Activated CD4-positive, alpha-beta T cell treated with anti-CD3 and anti-CD28 coated beads, Interleukin-10, Interleukin-2, amounts not matched to agents 100 ng/mL and 50 ng/mL, durations not matched to agents 16 hours and 8 hours (primary cell): ENCODE results near the gene KRT84.
"Not testable (repeated sequence)": the region's sequence is repeated elsewhere in the genome, so short reads cannot be mapped to it uniquely, and the experiment has no call there.

ENCODE experiments used
- DNase-seq: peaks from one replicate; pipeline ENCODE4 v3.0.0-alpha.2; 2020

The KRT84 gene

DNA sequence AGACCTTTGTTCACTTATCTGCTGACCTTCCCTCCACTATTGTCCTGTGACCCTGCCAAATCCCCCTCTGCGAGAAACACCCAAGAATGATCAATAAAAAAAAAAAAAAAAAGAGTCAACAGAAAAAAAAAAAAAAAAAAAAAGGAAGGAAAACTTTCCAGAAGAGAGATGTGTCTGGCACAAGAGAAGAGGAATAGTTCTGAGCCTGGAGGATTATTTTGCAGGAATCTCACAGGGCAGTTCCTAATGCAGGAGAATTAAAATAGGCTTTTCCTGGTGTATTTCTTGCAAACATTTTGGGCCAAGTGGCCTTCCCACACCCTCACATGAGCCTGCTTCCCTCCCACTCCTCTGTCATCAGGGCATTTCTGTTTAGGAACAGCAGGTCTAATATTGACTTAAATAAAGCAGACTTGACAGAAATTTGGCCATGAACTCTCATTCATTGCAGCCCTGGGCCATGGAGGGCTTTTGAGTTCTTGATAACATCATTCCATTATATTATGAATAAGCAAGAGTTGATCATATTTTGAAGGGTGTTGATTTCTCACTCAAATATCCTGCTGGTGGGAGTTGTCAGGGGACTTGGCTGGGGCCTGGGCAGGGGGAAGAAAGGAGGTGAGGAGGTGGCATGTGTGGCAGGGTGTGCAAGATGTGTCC is 25.3 kb upstream of the KRT84 start:
- DNase-seq = not testable (repeated sequence)

- DNase-seq = no peak
These were observed 22.5 kb upstream of the KRT84 start for GRCh38 chr12:52407918-52408317.

DNA sequence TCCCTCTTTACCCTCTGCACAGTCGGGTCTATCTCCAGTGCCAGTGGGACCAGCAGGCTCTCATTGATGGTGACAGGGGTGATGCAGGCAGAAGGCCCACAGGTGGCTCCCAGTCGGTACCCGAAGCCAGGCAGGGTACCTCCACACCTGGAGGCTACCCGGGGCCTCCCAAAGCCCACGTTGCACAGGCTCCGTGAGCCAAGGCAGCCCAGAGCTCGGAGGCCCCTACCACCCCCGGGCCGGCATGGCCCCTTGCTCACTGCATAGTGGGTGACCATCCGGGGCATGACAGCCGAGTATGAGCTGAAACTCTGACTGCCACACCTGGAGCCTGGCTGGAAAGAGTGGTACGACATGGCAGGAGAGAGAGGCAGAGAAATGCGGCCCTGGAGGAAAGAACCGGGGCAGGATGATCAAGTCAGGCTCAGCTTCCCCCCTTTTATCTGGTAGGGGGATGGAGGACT is 20.5 kb upstream of the KRT84 start, which contains the start of gene KRT82:
KRT82 (minus strand) TSS at position 414 of the 464 bp plus-strand sequence; CDS start at position 356, 58 bp downstream.
- no peak for DNase-seq

DNA sequence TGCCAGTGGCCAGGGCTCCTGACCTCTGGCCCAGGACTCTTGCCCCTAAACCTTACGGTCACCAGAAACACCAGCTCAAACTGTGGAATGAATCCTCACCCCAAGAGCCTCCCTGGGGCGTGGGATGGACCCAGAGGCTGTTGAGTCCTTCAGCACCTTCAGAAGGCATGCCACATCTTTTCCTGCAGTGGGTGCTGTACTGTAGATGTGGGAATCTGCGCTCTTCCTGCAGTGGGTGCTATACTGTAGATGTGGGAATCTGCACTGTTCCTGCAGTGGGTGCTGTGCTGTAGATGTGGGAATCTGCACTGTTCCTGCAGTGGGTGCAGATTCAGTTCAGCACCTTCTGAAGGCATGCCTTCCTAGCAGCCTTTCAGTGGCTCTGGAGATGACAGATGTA is 19.5 kb upstream of the KRT84 start:
- DNase-seq = no peak

DNA sequence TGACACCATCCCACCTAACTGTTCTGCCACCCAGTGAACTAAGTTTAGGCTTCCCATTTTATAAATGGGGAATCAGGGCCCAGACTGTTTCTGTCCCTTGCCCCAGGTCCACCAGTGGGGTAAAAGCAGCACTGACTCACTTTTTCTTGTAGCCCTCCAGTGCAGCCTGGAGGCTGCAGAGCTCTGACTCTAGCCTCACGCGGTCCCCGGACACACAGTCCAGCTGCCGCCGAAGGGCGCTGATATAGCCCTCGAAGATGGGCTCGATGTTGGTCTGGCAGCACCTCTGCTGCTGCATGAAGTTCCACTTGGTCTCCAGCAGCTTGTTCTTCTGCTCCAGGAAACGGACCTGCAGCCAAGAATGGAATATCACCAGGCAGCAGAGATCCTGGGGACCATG is 18.1 kb upstream of the KRT84 start:
- no peak for DNase-seq

DNA sequence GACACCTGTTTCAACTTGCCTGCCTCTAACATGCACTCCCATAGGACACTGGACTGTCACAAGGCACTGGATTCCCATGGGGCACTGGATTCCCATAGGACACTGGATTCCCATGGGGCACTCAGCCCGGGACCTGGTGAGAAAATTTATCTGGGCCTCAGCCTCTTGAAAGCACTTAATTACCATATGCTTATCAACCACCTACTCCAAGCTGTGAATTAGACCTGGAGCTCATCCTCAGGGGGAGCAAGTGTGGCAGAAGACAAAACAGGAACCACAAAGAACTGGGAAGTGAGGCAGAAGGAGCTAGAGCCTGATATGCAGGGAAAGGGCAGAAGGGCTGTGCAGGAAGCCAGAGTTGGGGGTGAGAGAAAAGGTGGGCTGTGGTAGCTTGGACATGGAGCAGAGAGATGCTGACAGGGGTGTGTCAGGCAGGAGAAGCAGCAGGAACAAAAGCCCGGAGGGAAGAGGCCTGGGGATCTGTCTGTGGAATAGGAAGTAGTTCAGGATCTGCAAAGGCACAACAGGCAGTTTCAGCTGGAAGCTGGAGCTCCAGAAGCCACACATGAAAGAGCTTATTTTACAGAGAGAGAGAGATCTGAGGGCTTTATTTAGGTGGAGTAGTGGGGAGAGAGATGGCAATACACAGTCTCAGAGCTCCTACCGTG is 17.6 kb upstream of the KRT84 start:
- no peak for DNase-seq

DNA sequence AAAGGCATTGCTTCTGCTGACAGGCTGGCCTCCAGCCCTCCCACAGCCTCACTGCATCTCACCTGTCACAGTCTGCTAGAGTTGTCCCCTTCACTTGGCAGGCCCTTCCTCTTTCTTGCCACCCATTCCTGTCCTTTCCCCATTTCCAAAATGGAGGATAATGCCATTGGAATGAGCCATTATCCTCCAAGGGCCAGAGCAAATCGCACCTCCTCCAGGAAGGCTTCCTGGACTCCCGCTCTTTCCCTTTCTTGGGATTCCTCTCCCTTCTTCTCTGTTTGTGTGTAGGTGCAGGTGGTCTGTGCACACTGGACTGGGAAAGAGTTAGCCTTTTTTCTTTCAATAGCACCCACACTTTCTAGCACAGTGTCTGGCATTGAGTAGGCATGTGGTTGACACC is 16.9 kb upstream of the KRT84 start:
- no peak for DNase-seq

DNA sequence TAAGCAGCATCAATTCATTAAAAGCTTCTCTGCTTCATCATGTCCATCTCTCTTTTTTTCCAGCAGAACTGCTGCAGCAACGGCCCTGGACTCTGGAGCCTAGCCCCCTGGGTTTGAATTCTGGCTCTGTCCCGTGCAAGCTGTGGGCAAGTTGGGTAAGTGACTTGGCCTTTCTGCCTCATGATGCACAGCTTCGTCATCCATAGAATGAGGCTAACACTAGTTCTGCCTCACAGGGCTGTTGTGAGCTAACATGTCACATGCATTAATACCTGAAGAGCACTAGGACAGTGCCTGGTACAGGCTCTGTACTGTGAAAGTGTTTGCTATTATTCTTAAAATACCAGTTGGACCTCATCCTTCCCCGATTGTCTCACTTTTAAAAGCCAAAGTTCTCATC is 16.5 kb upstream of the KRT84 start:
- no peak for DNase-seq

- DNase-seq = no peak
These were observed 16.1 kb upstream of the KRT84 start for GRCh38 chr12:52401526-52401925.

DNA sequence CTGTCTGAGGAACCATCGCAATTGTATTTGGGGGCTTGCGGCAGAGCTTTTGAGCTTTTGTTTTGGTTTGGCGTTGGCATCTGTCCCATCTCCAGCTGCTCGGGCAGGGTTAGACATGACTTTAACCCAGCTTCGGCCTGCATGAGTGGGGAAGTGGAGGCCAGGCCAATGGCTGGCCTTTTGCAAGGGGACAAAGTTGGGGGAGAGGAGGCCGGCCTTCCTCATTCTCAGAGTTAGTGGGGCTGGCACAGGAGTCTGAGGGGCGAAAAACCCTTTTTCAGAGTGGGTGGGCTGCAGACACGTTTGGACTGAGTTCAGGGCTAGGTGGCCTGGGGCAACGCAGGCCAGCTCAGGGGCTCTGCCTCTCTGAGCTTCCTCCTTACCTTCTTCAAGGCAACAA is 15.5 kb upstream of the KRT84 start:
- no peak for DNase-seq

DNA sequence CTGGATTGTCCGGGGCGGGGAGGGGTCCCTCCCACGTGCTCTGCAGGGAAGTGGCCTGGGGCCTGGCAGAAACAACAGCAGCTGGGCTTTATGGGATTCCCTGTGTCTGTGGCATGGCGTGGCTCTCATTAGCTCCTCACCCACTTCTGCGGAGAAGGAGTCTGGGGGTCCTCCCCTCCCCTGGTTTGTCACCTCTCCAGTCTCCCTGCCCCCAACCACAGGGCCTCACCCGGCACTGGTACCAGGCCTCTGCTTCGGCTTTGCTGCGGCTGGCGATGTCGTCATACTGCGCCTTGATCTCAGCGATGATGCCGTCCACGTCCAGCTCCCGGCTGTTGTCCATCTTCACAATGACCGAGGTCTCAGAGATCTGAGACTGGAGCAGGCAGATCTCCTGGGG is 14.3 kb upstream of the KRT84 start:
- no peak for DNase-seq

DNA sequence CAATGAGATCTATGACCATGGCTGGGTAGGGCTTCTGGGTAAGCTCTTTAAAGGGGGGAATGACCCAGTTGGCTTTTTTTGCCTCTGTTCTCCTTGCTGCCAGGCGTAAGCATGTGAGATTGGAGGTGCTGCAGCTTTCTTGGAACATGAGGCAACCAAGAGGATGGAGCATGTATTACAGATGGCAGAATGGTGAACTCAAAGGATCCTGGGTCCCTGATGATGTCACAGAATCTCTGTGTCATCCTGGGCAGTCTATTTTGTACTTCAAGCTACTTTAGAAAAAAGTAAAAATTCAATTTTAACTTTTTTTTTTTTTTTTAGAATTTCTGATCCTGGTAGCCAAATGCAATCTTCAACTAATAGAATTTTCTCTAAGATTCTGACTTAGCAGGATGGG is 12.7 kb upstream of the KRT84 start:
- no peak for DNase-seq

- no peak for DNase-seq
These were observed 11.2 kb upstream of the KRT84 start for GRCh38 chr12:52396656-52397055.

GRCh38 chr12:52395761-52396434 is 10.4 kb upstream of the KRT84 start:
- DNase-seq = peak; percentile 6

GRCh38 chr12:52394836-52395405 is 9.5 kb upstream of the KRT84 start:
- DNase-seq = no peak

DNA sequence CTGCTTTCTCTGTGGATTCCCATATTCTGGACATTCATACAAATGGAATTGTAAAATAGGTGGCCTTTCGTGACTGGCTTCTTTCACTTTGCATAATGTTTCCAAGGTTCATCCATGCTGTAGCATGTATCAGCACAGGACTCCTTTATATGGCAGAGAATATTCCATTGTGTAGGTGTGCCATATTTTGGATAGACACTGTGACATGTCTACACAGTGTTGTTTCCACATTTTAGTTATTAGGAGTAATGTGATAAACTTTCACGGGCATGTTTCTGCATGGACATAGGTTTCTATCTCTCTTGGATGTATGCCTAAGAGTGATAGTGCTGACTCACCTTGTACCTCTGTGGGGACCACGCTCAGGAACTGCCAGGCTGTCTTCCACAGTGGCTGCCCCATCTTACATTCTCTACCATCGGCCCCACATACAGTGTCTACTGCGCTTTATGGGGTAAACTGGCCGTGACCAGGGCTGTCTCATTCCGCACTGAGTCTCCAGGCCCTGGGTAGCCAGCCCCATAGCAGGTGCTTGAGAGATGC is 7.1 kb upstream of the KRT84 start:
- no peak for DNase-seq

DNA sequence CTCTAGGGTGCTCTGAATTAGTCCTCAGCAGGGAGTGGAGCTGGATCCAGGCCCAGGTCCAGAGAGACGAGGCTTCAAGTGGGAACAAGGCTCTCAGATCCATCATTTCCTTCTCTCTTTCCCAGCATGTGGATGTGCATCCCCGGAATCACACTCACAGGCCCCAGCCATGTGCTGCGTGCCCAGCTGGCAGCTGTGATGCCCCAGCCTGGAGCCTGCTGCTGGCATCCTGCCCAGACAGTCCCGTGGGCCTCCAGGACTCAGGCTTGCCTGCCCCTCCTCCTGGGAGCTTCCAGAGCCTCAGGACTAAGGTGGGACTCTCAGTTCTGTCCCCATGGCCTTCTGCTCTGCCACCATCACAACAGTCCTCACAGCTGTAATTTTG is 6.2 kb upstream of the KRT84 start:
- DNase-seq = no peak

GRCh38 chr12:52390739-52391617 is 5.5 kb upstream of the KRT84 start:
- DNase-seq = no peak

DNA sequence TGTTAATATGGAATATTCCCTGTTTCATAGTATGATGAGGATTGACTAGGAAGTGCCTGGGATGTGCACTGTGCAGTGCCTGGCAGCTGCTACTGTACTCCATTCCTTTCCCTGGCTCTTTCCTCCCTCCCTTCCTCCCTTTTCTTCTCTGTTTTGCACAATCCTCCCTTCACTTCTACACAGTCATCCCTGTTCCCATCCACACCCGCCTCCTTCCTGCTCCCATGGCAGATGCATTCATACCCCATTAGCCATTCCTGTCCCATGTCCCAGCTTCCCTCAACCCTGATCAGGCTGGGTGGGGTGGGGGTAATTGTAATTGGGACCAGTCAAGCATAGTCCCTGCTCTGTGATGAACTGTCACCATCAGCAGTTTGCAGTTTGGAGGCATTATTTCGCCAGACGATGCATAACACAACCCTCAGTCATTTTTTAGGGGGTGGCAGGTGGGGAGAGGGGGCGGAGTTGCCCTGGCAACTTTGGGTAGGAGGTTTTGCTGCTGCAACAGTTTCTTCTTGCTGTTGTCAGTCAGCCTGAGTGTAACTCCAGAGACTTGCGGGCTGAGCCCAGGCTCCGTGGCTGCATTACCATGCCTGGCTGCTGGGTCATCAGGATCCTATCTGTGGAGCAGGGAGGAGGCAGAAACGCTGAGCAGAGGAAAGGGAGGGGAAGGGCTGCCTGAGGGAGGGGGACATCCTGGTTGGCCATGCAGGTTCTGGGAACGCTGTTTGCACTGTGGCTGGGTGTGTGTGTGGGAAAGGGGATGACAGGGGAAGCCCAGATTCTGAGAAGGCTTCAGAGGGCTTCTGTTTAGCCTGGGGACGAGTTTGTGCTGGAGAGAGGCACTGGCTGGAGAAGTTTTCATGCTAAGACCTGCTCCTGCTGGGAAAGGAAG is 4.1 kb upstream of the KRT84 start:
- DNase-seq = no peak

DNA sequence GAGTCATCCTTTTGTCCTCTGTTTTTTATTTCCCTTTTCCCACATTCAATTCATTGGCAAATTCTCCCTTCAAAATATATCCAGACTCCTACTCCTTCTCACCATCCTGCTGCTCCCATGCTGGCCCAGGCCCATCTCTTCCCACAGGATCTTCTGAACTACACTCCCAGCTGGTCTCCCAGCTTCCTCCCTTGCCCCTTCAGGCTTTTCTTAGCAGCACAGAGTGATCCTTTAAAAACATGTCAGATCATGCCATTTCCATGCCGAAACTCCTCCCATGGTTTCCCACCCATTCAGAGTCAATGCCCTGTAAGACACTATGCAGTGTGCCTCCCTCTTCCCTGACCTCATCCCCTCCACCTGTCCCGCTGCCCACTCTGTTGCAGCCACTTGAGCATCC is 2.4 kb upstream of the KRT84 start:
- no peak for DNase-seq

DNA sequence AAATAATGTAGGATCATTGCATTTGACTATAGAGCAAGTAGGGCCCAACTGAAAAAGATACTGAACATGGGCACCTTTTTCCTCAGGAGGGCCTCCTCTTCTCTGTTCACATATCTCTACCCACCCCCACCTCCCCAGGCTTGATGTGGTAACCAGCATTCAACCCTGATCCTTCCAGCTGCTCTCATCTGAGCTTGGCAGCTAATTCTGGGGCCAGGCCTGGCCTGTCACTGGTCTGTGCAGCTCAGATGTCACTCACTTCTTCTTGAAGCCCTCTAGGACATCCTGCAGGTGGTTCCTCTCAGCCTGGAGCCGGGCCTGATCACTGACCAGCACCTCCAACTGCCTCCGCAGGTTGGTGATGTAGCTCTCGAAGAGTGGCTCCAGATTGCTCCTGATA is 2.1 kb downstream of the KRT84 start:
- DNase-seq = no peak
